HepG2 (cell line): ENCODE measurements around the gene CPT1B. TPM values are rescaled to one million over a fixed set of nuclear protein-coding genes. Genes with fewer than 3 reads are reported as not detected.

ENCODE experiments used
- AGO2 ChIP-seq: fragments of 200-400 bp; formaldehyde crosslinking; optimal IDR thresholded peaks from 2 replicates; pipeline ENCODE3; 2017; ENCODE audit warnings: mild to moderate bottlenecking, low read depth, low read length, moderate library complexity
- EEA1 ChIP-seq: sonication (generic); formaldehyde crosslinking; IDR thresholded peaks from 2 replicates; pipeline ENCODE4 v1.5.1; 2020; ENCODE audit warnings: mild to moderate bottlenecking, missing genetic modification reagents, borderline replicate concordance
- ETV6 ChIP-seq: sonication (generic); formaldehyde crosslinking; conservative IDR thresholded peaks from 2 replicates; pipeline ENCODE4 v1.4.0; 2020; ENCODE audit warnings: missing genetic modification reagents
- GTF2F1 ChIP-seq: fragments of 150-350 bp; IDR thresholded peaks from 2 replicates; pipeline ENCODE4 v1.6.1; 2014; ENCODE audit warnings: low read length
- HOXA5 ChIP-seq: sonication (generic); formaldehyde crosslinking; IDR thresholded peaks from 2 replicates; pipeline ENCODE4 v1.4.0; 2020; ENCODE audit warnings: missing genetic modification reagents
- JARID2 ChIP-seq: sonication (generic); formaldehyde crosslinking; IDR thresholded peaks from 2 replicates; pipeline ENCODE4 v1.8.1; 2023; ENCODE audit warnings: missing genetic modification reagents, inconsistent platforms; ENCODE audit not compliant: insufficient replicate concordance
- KLF11 ChIP-seq: IDR thresholded peaks from 2 replicates; pipeline ENCODE4 v1.6.1; 2016; ENCODE audit warnings: missing compliant biosample characterization
- MBNL3 ChIP-seq: fragments of 250-450 bp; sonication (Bioruptor Pico); conservative IDR thresholded peaks from 2 replicates; pipeline ENCODE4 v1.8.0; 2022; ENCODE audit warnings: mild to moderate bottlenecking, inconsistent platforms
- PAF1 ChIP-seq: IDR thresholded peaks from 2 replicates; pipeline ENCODE4 v1.6.1; 2016; ENCODE audit warnings: missing genetic modification reagents, missing compliant biosample characterization
- PHF8 ChIP-seq: sonication (generic); formaldehyde crosslinking; IDR thresholded peaks from 2 replicates; pipeline ENCODE4 v1.5.0; 2020; ENCODE audit warnings: missing genetic modification reagents
- REPIN1 ChIP-seq: sonication (generic); formaldehyde crosslinking; IDR thresholded peaks from 2 replicates; pipeline ENCODE4 v1.8.0; 2022; ENCODE audit warnings: missing genetic modification reagents, low read depth, mild to moderate bottlenecking, borderline replicate concordance
- SNAPC2 ChIP-seq: sonication (generic); formaldehyde crosslinking; IDR thresholded peaks from 2 replicates; pipeline ENCODE4 v1.8.1; 2022; ENCODE audit warnings: mild to moderate bottlenecking, missing genetic modification reagents
- TAF15 ChIP-seq: fragments of 200-400 bp; formaldehyde crosslinking; IDR thresholded peaks from one replicate; pipeline ENCODE4 v1.6.1; 2018; ENCODE audit warnings: mild to moderate bottlenecking, low read depth, low read length; ENCODE audit not compliant: poor library complexity, severe bottlenecking
- ZBTB14 ChIP-seq: sonication (generic); formaldehyde crosslinking; IDR thresholded peaks from 2 replicates; pipeline ENCODE4 v1.4.0; 2020; ENCODE audit warnings: missing genetic modification reagents
- ZBTB25 ChIP-seq: IDR thresholded peaks from 2 replicates; pipeline ENCODE4 v1.6.1; 2018; ENCODE audit warnings: missing genetic modification reagents
- ZBTB7B ChIP-seq: sonication (generic); formaldehyde crosslinking; IDR thresholded peaks from 2 replicates; pipeline ENCODE4 v1.4.0; 2020; ENCODE audit warnings: missing genetic modification reagents
- ZFP82 ChIP-seq: sonication (generic); formaldehyde crosslinking; IDR thresholded peaks from 2 replicates; pipeline ENCODE4 v1.5.1; 2020; ENCODE audit warnings: mild to moderate bottlenecking, missing genetic modification reagents, borderline replicate concordance
- ZNF263 ChIP-seq: sonication (generic); formaldehyde crosslinking; IDR thresholded peaks from 2 replicates; pipeline ENCODE4 v1.4.0; 2020; ENCODE audit warnings: missing genetic modification reagents
- ZNF326 ChIP-seq: sonication (generic); formaldehyde crosslinking; IDR thresholded peaks from 2 replicates; pipeline ENCODE4 v1.4.0; 2020; ENCODE audit warnings: missing genetic modification reagents, borderline replicate concordance
- ZNF333 ChIP-seq: sonication (generic); formaldehyde crosslinking; IDR thresholded peaks from 2 replicates; pipeline ENCODE4 v1.4.0; 2020; ENCODE audit warnings: mild to moderate bottlenecking, missing genetic modification reagents, borderline replicate concordance
- ZNF672 ChIP-seq: sonication (generic); formaldehyde crosslinking; IDR thresholded peaks from 2 replicates; pipeline ENCODE4 v1.8.1; 2022; ENCODE audit warnings: missing genetic modification reagents
- ZNF749 ChIP-seq: sonication (generic); formaldehyde crosslinking; IDR thresholded peaks from 2 replicates; pipeline ENCODE4 v1.8.0; 2022; ENCODE audit warnings: mild to moderate bottlenecking, missing genetic modification reagents, moderate library complexity, borderline replicate concordance
- ZNF775 ChIP-seq: sonication (generic); formaldehyde crosslinking; IDR thresholded peaks from 2 replicates; pipeline ENCODE4 v1.4.0; 2020; ENCODE audit warnings: missing genetic modification reagents, mild to moderate bottlenecking, moderate library complexity, borderline replicate concordance
- ZNF777 ChIP-seq: sonication (generic); formaldehyde crosslinking; IDR thresholded peaks from 2 replicates; pipeline ENCODE4 v1.4.0; 2020; ENCODE audit warnings: missing genetic modification reagents
- ZNF816 ChIP-seq: sonication (generic); formaldehyde crosslinking; IDR thresholded peaks from 2 replicates; pipeline ENCODE4 v1.8.0; 2022; ENCODE audit warnings: missing genetic modification reagents, mild to moderate bottlenecking, borderline replicate concordance
- ZSCAN20 ChIP-seq: sonication (generic); formaldehyde crosslinking; IDR thresholded peaks from 2 replicates; pipeline ENCODE4 v1.4.0; 2020; ENCODE audit warnings: missing genetic modification reagents, mild to moderate bottlenecking, borderline replicate concordance
- polyA plus RNA-seq, 8 experiments: library from polyadenylated mRNA; depleted of rRNA in 3 of 8; stranded (reverse) in 7 of 8; unstranded in 1 of 8; fragments of >200 nt; fragmentation: Illumina TruSeq in 4 of 8; extraction: Trizol in 4 of 8; gene quantifications; 2 replicates each; pipeline versions ENCODE4 v1.2.1 to v1.2.3, GENCODE V29; 2011 to 2016; ENCODE audit warnings: low read depth in 4 of 8, missing spikeins in 1 of 8, mixed read lengths in 1 of 8; ENCODE audit not compliant: insufficient read depth in 1 of 8
- total RNA-seq, 5 experiments: library from RNA; depleted of rRNA; stranded (reverse); fragments of >200 nt; fragmentation: Illumina TruSeq; extraction: Trizol; gene quantifications; 2 replicates each; pipeline ENCODE4 v1.2.3, GENCODE V29; 2016; ENCODE audit warnings: low read depth in 1 of 5

CPT1B gene
- total and polyA plus RNA-seq, 2 of the 13 experiments (the other 11 are each of a cell fraction or from before 2014, with no cell fraction given): 9.2 to 19.5 TPM

GRCh38 chr22:50526108-50526833 is 52.0 kb downstream of the CPT1B start (continued):
- TF ChIP-seq PHF8 (CRISPR knock-in tag) (peak; percentile 45), AGO2 (peak; percentile 82), PAF1 (CRISPR knock-in tag) (no peak), MBNL3 (no peak), GTF2F1 (no peak), KLF11 (no peak), ZNF775 (CRISPR knock-in tag) (no peak), TAF15 (peak; percentile 53), ZBTB7B (peak; percentile 35; the same call in 1 of the 2 replicates), ZNF333 (CRISPR knock-in tag) (peak; percentile 13; the same call in 1 of the 2 replicates), ZNF777 (CRISPR knock-in tag) (peak; percentile 97), ZNF326 (no peak), HOXA5 (CRISPR knock-in tag) (peak; percentile 48), ZFP82 (CRISPR knock-in tag) (peak; percentile 96; the same call in 1 of the 2 replicates), JARID2 (CRISPR knock-in tag) (peak; percentile 49), ZNF263 (CRISPR knock-in tag) (peak; percentile 66), SNAPC2 (CRISPR knock-in tag) (no peak), ZNF749 (CRISPR knock-in tag) (no peak), ETV6 (CRISPR knock-in tag) (no peak; the same call in 1 of the 2 replicates), ZBTB25 (no peak), ZSCAN20 (CRISPR knock-in tag) (peak; percentile 88; the same call in 1 of the 2 replicates), ZBTB14 (CRISPR knock-in tag) (peak; percentile 43; the same call in 1 of the 2 replicates), REPIN1 (0 out of 2 replicates have a peak, but pooled peaks have one; percentile 52), ZNF672 (CRISPR knock-in tag) (0 out of 2 replicates have a peak, but pooled peaks have one; percentile 28), ZNF816 (CRISPR knock-in tag) (peak; percentile 60; the same call in 1 of the 2 replicates), EEA1 (no peak)
